KMS-11 (cell line): ENCODE results near the gene RGS3.

Source experiments
- H2AFZ ChIP-seq: fragments of 200-600 bp; sonication (generic); 2 replicates; pipeline ENCODE4 v1.6.1; 2016; ENCODE audit warnings: antibody characterized with exemption, mixed run types, low read depth
- H3K27ac ChIP-seq: fragments of 200-600 bp; sonication (generic); 2 replicates; pipeline ENCODE4 v1.6.1; 2016; ENCODE audit warnings: mild to moderate bottlenecking, mixed run types
- H3K27me3 ChIP-seq: fragments of 200-600 bp; sonication (generic); 2 replicates; pipeline ENCODE4 v1.6.1; 2017; ENCODE audit warnings: mild to moderate bottlenecking, low read depth, mixed run types, moderate library complexity; ENCODE audit not compliant: insufficient read depth
- H3K36me3 ChIP-seq: fragments of 200-600 bp; sonication (generic); 2 replicates; pipeline ENCODE4 v1.6.1; 2017; ENCODE audit warnings: mild to moderate bottlenecking, mixed run types; ENCODE audit not compliant: insufficient read depth
- H3K4me1 ChIP-seq: fragments of 200-600 bp; sonication (generic); 2 replicates; pipeline ENCODE4 v1.6.1; 2016; ENCODE audit warnings: mild to moderate bottlenecking, low read depth, mixed run types; ENCODE audit not compliant: poor library complexity, severe bottlenecking
- H3K4me2 ChIP-seq: fragments of 200-600 bp; sonication (generic); 2 replicates; pipeline ENCODE4 v1.7.0; 2016; ENCODE audit warnings: mild to moderate bottlenecking, mixed run types
- H3K4me3 ChIP-seq: fragments of 200-600 bp; sonication (generic); IDR thresholded peaks from 2 replicates; pipeline ENCODE4 v1.6.1; 2017; ENCODE audit warnings: low read depth, low read length, mixed read lengths; ENCODE audit not compliant: insufficient read depth
- H3K79me2 ChIP-seq: fragments of 200-600 bp; sonication (generic); 2 replicates; pipeline ENCODE4 v1.6.1; 2016; ENCODE audit warnings: low read depth, mixed run types; ENCODE audit not compliant: insufficient read depth
- H3K9ac ChIP-seq: fragments of 200-600 bp; sonication (generic); 2 replicates; pipeline ENCODE4 v1.6.1; 2016; ENCODE audit warnings: mild to moderate bottlenecking, mixed run types
- H4K20me1 ChIP-seq: fragments of 200-600 bp; sonication (generic); 2 replicates; pipeline ENCODE4 v1.6.1; 2016; ENCODE audit warnings: mild to moderate bottlenecking, mixed run types; ENCODE audit not compliant: insufficient read depth
- TF ChIP-seq, protein P1 (sequence below): fragments of 200-600 bp; sonication (generic); conservative IDR thresholded peaks from 2 replicates; pipeline ENCODE4 v1.6.1; 2017; ENCODE audit warnings: low read depth, mild to moderate bottlenecking, antibody characterized with exemption, low read length, moderate library complexity, mixed read lengths

The RGS3 gene

GRCh38 chr9:113591899-113592625 is 128.5 kb downstream of the RGS3 start:
- Histone ChIP-seq H4K20me1 (no peaks in the 10 kb centered on the region), H3K4me3 (no peak overlapping the region), H3K79me2 (no peaks in the 10 kb centered on the region), H3K4me1 (peaks cover 6% of the 10 kb centered on the region), H2AFZ (no peak overlapping the region), H3K27me3 (no peaks in the 10 kb centered on the region), H3K36me3 (no peaks in the 10 kb centered on the region), H3K27ac (no peak overlapping the region), H3K9ac (no peak overlapping the region), H3K4me2 (no peak overlapping the region)
- TF ChIP-seq, protein P1, sequence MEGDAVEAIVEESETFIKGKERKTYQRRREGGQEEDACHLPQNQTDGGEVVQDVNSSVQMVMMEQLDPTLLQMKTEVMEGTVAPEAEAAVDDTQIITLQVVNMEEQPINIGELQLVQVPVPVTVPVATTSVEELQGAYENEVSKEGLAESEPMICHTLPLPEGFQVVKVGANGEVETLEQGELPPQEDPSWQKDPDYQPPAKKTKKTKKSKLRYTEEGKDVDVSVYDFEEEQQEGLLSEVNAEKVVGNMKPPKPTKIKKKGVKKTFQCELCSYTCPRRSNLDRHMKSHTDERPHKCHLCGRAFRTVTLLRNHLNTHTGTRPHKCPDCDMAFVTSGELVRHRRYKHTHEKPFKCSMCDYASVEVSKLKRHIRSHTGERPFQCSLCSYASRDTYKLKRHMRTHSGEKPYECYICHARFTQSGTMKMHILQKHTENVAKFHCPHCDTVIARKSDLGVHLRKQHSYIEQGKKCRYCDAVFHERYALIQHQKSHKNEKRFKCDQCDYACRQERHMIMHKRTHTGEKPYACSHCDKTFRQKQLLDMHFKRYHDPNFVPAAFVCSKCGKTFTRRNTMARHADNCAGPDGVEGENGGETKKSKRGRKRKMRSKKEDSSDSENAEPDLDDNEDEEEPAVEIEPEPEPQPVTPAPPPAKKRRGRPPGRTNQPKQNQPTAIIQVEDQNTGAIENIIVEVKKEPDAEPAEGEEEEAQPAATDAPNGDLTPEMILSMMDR = peak; percentile 8; the same call in 1 of the 2 replicates

DNA sequence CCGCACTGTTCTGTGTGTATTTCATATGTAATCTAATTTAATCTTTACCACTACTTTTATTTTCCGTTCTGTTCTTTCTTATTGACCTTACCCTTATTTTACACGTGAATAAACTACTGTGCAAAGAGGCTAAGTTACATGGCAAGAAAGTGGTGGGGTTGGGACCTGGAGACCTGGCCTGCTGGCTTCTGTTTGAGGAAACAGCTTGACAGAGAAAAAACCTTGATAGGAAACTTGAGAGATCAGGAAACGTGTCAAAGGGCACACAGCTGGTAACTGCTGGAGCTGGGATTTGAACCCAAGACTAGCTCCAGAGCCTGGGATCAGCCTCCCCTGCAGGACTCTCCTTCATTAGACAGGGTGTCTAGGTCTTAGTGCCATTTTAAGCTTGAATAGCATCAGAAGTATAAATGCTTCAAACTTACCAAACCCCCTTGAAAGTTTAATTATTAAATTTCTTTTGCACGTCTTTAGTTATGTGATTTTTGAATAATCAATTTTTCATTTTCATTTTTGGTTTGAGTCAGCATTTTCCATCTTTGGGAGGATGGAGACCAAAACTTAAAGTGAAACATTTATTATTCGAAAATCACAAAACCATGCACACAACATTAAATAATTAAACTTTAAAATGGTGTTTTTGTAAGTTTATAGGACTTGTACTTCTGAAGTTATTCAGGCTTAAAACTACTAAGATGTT is 129.5 kb downstream of the RGS3 start:
- TF ChIP-seq, protein P1 = no peak
- Histone ChIP-seq H3K79me2 (no peaks in the 10 kb centered on the region), H3K9ac (no peak overlapping the region), H3K4me1 (peaks cover 6% of the 10 kb centered on the region), H4K20me1 (no peaks in the 10 kb centered on the region), H3K27me3 (no peaks in the 10 kb centered on the region), H2AFZ (no peak overlapping the region), H3K36me3 (no peaks in the 10 kb centered on the region), H3K27ac (no peak overlapping the region), H3K4me3 (no peak overlapping the region), H3K4me2 (no peak overlapping the region)

DNA sequence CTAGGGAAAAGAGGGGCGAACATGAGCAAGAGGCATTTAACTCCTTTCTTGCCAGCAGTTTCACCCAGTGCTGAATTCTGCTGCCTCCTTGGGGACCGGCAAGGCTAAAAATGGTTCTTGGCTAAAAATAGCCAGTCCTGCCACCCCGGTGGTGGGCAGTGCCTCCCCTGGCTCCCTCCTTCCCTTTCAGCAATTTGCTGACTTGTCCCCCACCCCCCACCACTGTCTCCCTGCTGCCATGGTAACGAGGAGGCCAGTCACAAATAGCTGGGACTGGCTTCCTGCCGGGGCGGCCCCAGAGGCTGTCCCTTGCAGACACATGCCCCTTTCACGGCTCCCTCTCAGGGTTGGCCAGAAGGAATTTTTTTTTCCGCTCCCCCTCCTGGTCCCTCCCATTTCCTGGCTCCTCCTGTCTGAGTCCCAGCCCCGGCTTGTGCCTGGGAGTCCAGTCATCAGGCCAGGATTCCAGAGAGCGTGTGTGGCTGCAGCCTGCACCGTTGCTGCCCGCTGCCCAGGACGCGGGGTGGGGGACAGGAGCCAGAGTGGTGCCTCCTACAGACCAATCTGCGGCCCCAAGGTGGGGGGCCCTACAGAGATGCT is 130.3 kb downstream of the RGS3 start:
- Histone ChIP-seq H3K4me1 (peaks cover 6% of the 10 kb centered on the region), H3K9ac (no peak overlapping the region), H3K36me3 (no peaks in the 10 kb centered on the region), H3K4me2 (no peak overlapping the region), H3K27ac (no peak overlapping the region), H3K27me3 (no peaks in the 10 kb centered on the region), H3K79me2 (no peaks in the 10 kb centered on the region), H4K20me1 (no peaks in the 10 kb centered on the region), H2AFZ (no peak overlapping the region), H3K4me3 (no peak overlapping the region)
- TF ChIP-seq, protein P1 = no peak

- no peaks in the 10 kb centered on the region for H3K79me2 ChIP-seq
- H3K4me2 ChIP-seq = no peak overlapping the region
- no peak overlapping the region for H3K27ac ChIP-seq
- H2AFZ ChIP-seq = no peak overlapping the region
- no peaks in the 10 kb centered on the region for H3K27me3 ChIP-seq
- H3K9ac ChIP-seq = no peak overlapping the region
- no peaks in the 10 kb centered on the region for H3K36me3 ChIP-seq
- H3K4me3 ChIP-seq = no peak overlapping the region
- TF ChIP-seq, protein P1 = no peak
- H4K20me1 ChIP-seq = no peaks in the 10 kb centered on the region
- peaks cover 6% of the 10 kb centered on the region for H3K4me1 ChIP-seq
Observed at GRCh38 chr9:113594484-113595299, 131.2 kb downstream of the RGS3 start.
